Activated naive CD4-positive, alpha-beta T cell treated with anti-CD3 and anti-CD28 coated beads, Interleukin-2, amount 50 U/mL, for 24 hours (primary cell): ENCODE measurements around the gene CFAP251.

Source experiments
- H3K27ac Mint-ChIP-seq: one replicate; pipeline ENCODE4 v1.8.0; 2021; ENCODE audit warnings: mild to moderate bottlenecking, mixed read lengths
- H3K27me3 Mint-ChIP-seq: one replicate; pipeline ENCODE4 v1.8.0; 2021; ENCODE audit warnings: mixed read lengths
- H3K36me3 Mint-ChIP-seq: one replicate; pipeline ENCODE4 v1.8.0; 2021; ENCODE audit warnings: mixed read lengths
- H3K4me1 Mint-ChIP-seq: one replicate; pipeline ENCODE4 v1.8.0; 2021; ENCODE audit warnings: mixed read lengths
- H3K4me3 Mint-ChIP-seq: one replicate; pipeline ENCODE4 v1.8.0; 2021; ENCODE audit warnings: mild to moderate bottlenecking, mixed read lengths
- H3K9me3 Mint-ChIP-seq: one replicate; pipeline ENCODE4 v1.8.0; 2021; ENCODE audit warnings: mixed read lengths

CFAP251 gene

DNA sequence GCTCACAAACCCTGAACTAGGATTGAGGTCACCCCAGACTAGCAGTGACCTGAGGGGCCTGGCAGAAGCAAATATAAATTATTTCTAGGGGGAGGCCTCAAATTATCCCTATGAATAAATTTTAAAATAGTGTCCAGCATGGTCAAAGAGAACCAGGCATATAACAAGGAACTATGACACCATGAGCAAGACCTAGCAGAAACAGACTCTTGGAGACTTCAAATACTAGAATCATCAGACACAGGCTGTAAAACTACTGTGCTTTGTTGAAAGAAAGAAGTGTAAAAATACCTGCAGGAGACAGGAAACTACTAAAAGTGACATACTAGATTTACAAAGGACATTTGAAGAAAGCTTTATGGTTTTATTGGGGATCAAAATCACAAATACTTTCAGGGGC lies 100.1 kb downstream of the CFAP251 start:
- Mint-ChIP-seq H3K27me3 (peaks cover 8% of the 10 kb centered on the region), H3K4me1 (peaks cover 9% of the 10 kb centered on the region), H3K9me3 (no peaks in the 10 kb centered on the region), H3K27ac (no peak overlapping the region), H3K4me3 (no peak overlapping the region), H3K36me3 (peaks cover 1% of the 10 kb centered on the region)

- Mint-ChIP-seq H3K36me3 (peaks cover 1% of the 10 kb centered on the region), H3K4me3 (no peak overlapping the region), H3K4me1 (peaks cover 9% of the 10 kb centered on the region), H3K9me3 (no peaks in the 10 kb centered on the region), H3K27me3 (peaks cover 8% of the 10 kb centered on the region), H3K27ac (no peak overlapping the region)
These were observed 100.5 kb downstream of the CFAP251 start for GRCh38 chr12:122018937-122019336.

DNA sequence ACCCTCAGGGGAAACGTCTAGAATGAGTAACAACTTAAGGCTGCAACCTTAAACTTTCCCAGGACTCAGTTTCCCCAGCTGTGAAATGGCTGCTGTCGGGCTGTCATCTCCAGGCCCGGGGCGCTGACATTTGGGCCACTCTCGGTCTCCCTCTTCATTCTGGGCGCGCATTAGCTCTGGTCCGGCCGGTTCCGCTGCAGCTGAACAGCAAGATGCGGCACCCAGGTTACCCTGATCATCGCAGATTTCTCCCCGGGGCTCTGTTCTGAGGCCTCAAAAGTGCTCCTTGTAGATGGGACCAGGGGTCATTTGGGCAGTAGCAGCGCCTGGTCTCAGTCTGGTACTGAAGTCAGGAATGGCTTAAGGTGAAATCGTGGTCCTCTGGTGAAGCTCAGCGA lies 102.4 kb downstream of the CFAP251 start:
- no peaks in the 10 kb centered on the region for H3K9me3 Mint-ChIP-seq
- H3K4me1 Mint-ChIP-seq, result peaks cover 9% of the 10 kb centered on the region
- no peak overlapping the region for H3K27ac Mint-ChIP-seq
- peak overlapping the region; percentile 88 for H3K4me3 Mint-ChIP-seq
- peaks cover 7% of the 10 kb centered on the region for H3K27me3 Mint-ChIP-seq
- H3K36me3 Mint-ChIP-seq, result peaks cover 1% of the 10 kb centered on the region

DNA sequence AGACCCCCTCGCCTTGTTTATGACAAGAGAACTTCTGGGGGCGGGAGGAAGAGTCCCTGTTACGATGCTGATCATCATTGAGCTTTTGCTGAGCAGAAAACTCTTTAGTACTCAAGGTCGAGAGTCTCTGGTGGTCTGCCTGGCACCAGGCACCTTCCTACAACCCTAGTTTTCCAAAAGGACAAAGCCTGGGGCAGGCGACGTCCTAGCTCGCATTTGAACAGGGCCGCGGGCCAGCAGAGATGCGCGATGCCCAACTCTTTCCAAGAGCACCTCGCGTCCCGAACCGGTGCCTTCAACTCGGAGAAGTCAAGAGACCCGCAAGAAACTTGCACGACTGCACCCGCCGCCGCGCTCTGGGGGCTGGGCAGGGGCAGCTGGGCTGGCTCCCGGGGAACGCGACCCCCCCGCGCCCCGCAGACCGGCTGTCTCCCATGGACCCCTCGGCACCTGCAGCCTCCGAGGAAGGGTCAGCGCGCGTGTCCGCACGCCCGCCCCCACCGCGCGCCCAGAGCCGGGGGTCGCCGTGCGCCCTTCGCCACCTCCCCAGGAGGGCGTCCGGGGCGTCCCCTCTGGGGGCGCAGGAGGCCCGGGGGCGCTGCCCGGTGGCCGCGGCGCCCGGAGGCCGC lies 102.9 kb downstream of the CFAP251 start:
- no peaks in the 10 kb centered on the region for H3K9me3 Mint-ChIP-seq
- H3K4me3 Mint-ChIP-seq, result peak overlapping the region; percentile 88
- peaks cover 1% of the 10 kb centered on the region for H3K36me3 Mint-ChIP-seq
- no peak overlapping the region for H3K27ac Mint-ChIP-seq
- peaks cover 9% of the 10 kb centered on the region for H3K4me1 Mint-ChIP-seq
- H3K27me3 Mint-ChIP-seq, result peaks cover 7% of the 10 kb centered on the region

DNA sequence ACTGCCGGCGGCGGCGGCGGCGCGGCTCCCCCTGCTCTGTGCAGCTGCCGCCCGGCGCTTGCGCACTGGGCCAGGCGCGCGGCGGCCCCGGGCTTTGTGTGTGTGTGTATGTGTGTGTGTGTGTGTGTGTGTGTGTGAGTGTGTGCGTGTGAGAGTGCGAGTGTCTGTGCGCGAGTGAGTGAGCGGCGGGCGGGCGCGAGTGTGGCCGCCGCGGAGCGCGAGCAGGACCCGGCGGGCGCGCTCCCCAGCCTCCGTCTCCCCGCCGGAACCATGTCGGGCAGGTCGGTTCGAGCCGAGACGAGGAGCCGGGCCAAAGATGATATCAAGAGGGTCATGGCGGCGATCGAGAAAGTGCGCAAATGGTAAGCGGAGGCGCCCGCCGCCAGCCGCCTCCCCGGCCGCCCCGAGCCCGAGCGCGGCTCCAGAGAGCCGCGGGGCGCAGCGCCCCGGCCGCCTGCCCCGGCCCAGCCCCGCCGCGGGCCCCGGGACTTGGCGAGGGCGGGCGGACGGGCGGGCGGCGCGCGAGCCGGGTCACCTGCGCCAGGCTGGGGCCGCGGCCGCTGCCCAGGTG lies 103.5 kb downstream of the CFAP251 start, which contains the start of gene BCL7A:
Gene BCL7A (plus strand): TSS at position 63 of the 571 bp plus-strand sequence. CDS start 208 bp downstream, at position 271.
- H3K9me3 Mint-ChIP-seq, result no peaks in the 10 kb centered on the region
- peak within 1 kb of the TSS; percentile 88 for H3K4me3 Mint-ChIP-seq
- peaks cover 1% of the 10 kb centered on the region for H3K36me3 Mint-ChIP-seq
- peaks cover 9% of the 10 kb centered on the region for H3K4me1 Mint-ChIP-seq
- peaks cover 7% of the 10 kb centered on the region for H3K27me3 Mint-ChIP-seq
- H3K27ac Mint-ChIP-seq, result peak within 1 kb of the TSS; percentile 93

DNA sequence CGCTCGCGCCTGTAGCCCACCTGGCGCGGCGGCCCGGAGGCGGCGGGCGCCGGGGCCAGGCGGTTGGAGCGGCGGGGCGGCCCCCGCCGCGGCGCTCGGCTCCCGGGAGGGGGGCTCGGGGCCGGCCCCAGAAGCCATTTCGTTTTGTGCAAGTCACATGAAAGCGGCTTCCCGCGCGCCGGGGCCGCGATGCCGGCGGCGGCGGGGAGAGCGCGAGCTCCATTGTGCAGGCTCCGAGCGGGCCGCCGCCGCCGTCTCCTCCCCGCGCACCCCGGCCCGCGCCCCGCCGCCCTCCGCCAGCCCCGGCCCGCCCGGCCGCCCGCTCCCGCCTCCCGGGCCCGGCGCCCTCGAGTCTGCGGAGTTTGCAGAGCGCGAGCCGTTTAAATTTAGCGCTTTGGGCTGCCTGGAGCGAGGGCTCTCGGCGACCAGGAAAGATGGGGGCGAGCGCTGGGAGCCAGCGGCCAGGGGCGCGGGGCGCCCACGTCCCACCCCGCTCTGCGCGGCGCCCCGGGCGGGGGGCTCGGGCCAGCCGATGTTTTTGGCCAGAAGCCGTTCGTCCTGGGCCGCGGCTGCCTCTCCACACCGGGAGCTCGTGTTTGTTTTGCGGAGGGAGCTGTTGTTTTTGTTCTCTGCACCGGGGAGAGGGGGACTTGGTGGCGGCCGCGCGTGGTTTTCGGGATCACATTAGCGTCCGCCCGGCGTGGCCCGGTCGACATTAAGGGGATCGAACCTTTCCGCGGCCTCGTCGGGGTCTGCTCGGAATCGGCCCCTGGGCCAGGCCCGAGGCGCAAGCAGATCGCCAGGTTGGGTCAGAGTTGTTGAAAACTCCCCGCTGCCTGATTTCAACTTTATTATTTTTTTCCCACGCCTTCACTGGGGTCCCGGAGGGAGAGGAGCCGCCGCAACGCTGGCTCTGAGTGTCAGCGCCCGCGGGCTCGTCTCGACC lies 104.3 kb downstream of the CFAP251 start:
- Mint-ChIP-seq H3K4me1 (peaks cover 9% of the 10 kb centered on the region), H3K36me3 (peaks cover 1% of the 10 kb centered on the region), H3K27ac (peak overlapping the region; percentile 41), H3K4me3 (peak overlapping the region; percentile 82), H3K27me3 (peaks cover 7% of the 10 kb centered on the region), H3K9me3 (no peaks in the 10 kb centered on the region)

- Mint-ChIP-seq H3K4me3 (peak overlapping the region; percentile 82), H3K4me1 (peaks cover 9% of the 10 kb centered on the region), H3K27me3 (peaks cover 7% of the 10 kb centered on the region), H3K27ac (peak overlapping the region; percentile 41), H3K36me3 (peaks cover 1% of the 10 kb centered on the region), H3K9me3 (no peaks in the 10 kb centered on the region)
These were observed 105.1 kb downstream of the CFAP251 start for GRCh38 chr12:122023339-122024131.

DNA sequence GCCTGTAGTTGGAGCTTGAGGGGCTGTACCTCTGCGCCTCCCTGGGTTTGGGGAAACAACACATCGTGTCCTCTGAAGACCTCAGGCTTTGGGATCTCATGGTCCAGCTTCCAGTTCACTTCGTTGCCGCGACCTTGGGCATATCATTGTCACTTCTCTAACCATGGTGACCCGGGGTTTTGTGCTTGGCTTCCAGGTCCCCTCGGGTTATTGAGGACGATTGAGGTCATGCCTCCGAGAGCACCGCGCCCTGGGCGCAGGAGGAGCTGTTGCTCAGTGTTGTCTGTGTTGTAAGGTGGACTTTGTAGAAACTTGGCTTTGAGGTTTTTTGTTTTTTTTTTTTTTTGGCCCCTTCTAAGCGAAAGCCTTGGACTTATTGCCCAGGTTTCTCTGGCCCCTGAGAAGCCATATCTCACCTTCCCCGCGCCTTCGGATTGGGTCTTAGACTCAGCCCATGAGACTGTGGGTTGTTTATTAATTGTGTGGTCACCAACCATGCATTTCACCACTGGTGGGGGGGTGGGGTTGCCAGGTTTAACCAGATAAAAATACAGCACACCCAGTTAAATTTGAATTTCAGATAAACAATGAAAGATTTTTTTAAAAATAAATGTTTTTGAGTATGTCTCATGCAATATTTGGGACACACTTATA lies 105.9 kb downstream of the CFAP251 start:
- no peak overlapping the region for H3K27ac Mint-ChIP-seq
- H3K4me1 Mint-ChIP-seq, result peaks cover 9% of the 10 kb centered on the region
- no peaks in the 10 kb centered on the region for H3K9me3 Mint-ChIP-seq
- no peak overlapping the region for H3K4me3 Mint-ChIP-seq
- H3K27me3 Mint-ChIP-seq, result peaks cover 7% of the 10 kb centered on the region
- H3K36me3 Mint-ChIP-seq, result peaks cover 1% of the 10 kb centered on the region

GRCh38 chr12:122026706-122027333 lies 108.4 kb downstream of the CFAP251 start:
- H3K27ac Mint-ChIP-seq, result no peak overlapping the region

DNA sequence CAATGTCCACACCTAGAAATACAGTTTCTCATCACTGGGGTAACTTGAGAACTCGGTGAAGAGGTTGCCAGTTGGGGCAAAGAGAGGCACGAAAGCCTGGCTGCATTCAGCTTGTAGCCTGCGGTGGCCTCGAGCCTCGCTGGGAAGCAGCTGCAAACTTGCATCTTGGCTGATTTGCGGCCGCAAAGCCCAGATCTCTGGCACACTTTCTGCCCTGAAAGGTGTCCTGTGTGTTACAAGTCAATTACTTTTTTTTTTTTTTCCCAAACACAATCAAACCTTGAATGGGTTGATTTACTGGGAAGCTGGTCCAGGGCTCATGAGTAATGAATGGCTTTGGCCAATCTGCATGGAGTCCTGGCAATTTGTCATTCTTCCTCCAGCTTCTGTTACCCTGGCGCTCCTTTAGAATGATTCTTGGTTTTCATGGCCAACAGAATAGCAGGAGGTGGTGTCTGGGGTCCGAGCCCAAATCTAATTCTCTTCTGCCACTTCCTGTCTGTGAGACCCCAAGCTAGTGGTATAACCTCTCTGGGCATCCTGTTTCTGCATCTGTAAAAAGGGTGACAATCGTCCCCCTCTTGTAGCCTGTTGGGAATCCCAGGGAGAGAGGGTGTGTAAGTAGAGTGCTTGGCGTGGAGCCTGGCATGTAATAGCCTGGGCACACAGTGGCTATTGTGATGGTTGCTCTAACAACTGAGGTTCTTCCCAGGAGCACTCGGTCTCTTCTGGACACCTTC lies 109.9 kb downstream of the CFAP251 start:
- H3K4me1 Mint-ChIP-seq, result peaks cover 1% of the 10 kb centered on the region
- H3K36me3 Mint-ChIP-seq, result no peaks in the 10 kb centered on the region
- H3K4me3 Mint-ChIP-seq, result no peak overlapping the region
- no peaks in the 10 kb centered on the region for H3K9me3 Mint-ChIP-seq
- peaks cover 1% of the 10 kb centered on the region for H3K27me3 Mint-ChIP-seq
- no peak overlapping the region for H3K27ac Mint-ChIP-seq

More at GRCh38 chr12:122026706-122027333, 108.4 kb downstream of the CFAP251 start:
- no peaks in the 10 kb centered on the region for H3K9me3 Mint-ChIP-seq
- H3K36me3 Mint-ChIP-seq, result no peaks in the 10 kb centered on the region
- H3K4me3 Mint-ChIP-seq, result no peak overlapping the region
- peaks cover 4% of the 10 kb centered on the region for H3K4me1 Mint-ChIP-seq
- peaks cover 3% of the 10 kb centered on the region for H3K27me3 Mint-ChIP-seq

- no peaks in the 10 kb centered on the region for H3K9me3 Mint-ChIP-seq
- H3K4me3 Mint-ChIP-seq, result no peak overlapping the region
- no peaks in the 10 kb centered on the region for H3K4me1 Mint-ChIP-seq
- H3K27me3 Mint-ChIP-seq, result no peaks in the 10 kb centered on the region
- no peak overlapping the region for H3K27ac Mint-ChIP-seq
- no peaks in the 10 kb centered on the region for H3K36me3 Mint-ChIP-seq
These were observed 110.6 kb downstream of the CFAP251 start for GRCh38 chr12:122028905-122029560.

DNA sequence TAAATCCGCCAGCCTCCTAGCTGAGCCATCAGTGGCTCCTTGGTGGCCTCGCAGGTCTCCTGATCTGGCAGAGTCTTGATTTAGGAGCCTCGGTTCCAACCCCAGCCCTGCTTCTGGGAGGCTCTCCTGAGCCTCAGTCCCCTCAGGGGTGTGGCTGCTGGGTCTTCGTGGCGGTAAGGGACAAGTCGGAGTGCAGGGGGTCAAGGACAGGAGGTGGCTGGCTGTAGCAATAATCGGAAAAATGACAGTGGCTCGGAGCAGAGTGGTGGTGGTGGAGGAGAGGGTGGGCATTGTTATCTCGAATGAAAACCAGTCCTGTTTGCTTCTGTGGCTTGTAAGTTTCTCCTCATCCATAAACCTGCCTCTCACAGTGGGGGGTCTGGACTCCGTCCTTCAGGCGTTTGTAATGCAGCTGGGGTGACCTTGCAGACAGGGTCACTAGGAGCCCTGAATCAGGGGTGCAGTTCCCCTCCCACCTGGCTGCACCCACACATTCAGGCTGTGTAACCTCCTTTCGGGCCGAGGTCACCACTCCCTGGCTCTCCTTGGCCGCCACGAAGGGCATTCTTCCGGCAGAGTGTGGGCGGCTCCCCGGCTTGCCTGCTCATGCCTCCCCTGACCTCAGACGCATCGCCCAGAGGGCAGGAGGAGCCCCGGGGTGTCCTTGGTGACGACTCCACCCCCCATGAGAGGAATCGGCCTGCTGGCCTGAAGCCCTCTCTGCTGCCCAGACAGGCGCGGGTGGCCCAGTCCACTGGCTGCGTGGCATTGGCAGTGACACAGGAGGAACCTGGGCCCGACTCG lies 111.4 kb downstream of the CFAP251 start:
- no peak overlapping the region for H3K4me3 Mint-ChIP-seq
- H3K4me1 Mint-ChIP-seq, result no peaks in the 10 kb centered on the region
- H3K27ac Mint-ChIP-seq, result no peak overlapping the region
- no peaks in the 10 kb centered on the region for H3K36me3 Mint-ChIP-seq
- no peaks in the 10 kb centered on the region for H3K27me3 Mint-ChIP-seq
- H3K9me3 Mint-ChIP-seq, result no peaks in the 10 kb centered on the region
